ENCODE measurements around the gene OSCAR.

The OSCAR gene

DNA sequence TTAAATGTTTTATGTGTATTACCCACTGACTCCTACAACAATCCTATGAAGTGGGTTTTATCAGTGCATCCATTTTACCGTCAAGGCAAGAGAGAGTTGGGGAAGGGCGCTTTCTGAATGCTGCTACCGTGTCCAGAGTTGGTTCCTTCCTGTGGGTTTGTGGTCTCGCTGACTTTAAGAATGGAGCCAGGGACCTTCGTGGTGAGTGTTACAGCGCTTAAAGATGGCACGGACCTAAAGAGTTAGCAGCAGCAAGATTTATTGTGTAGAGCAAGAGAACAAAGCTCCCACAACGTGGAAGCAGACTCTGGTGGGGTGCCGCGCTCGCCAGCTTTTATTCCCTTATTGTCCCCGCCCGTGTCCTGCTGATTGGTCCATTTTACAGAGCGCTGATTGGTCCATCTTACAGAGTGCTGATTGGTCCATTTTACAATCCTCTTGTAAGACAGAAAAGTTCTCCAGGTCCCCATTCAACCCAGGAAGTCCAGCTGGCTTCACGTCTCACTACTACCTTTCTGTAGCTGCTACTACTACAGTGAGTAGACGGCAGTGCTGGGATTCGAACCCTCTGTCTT, 6.1 kb downstream of the OSCAR start:
- intact Hi-C loops (cut with DNase I; ENCODE audit: low total_unique reads), result no loop called here
- Histone ChIP-seq H3K4me3 (no peak overlapping the region), H3K27me3 (peaks cover 0 to 25% of the 10 kb centered on the region in 2 donors), H3K9me3 (no peaks in the 10 kb centered on the region), H3K4me1 (peaks cover 0 to 10% (median 9%) of the 10 kb centered on the region in 4 donors), H3K36me3 (no peaks in the 10 kb centered on the region), H3K27ac (no peak overlapping the region)
- no peak for DNase-seq
- TF ChIP-seq, protein P1, sequence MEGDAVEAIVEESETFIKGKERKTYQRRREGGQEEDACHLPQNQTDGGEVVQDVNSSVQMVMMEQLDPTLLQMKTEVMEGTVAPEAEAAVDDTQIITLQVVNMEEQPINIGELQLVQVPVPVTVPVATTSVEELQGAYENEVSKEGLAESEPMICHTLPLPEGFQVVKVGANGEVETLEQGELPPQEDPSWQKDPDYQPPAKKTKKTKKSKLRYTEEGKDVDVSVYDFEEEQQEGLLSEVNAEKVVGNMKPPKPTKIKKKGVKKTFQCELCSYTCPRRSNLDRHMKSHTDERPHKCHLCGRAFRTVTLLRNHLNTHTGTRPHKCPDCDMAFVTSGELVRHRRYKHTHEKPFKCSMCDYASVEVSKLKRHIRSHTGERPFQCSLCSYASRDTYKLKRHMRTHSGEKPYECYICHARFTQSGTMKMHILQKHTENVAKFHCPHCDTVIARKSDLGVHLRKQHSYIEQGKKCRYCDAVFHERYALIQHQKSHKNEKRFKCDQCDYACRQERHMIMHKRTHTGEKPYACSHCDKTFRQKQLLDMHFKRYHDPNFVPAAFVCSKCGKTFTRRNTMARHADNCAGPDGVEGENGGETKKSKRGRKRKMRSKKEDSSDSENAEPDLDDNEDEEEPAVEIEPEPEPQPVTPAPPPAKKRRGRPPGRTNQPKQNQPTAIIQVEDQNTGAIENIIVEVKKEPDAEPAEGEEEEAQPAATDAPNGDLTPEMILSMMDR (IDR thresholded peaks at IDR 0.05), result no peak

DNA sequence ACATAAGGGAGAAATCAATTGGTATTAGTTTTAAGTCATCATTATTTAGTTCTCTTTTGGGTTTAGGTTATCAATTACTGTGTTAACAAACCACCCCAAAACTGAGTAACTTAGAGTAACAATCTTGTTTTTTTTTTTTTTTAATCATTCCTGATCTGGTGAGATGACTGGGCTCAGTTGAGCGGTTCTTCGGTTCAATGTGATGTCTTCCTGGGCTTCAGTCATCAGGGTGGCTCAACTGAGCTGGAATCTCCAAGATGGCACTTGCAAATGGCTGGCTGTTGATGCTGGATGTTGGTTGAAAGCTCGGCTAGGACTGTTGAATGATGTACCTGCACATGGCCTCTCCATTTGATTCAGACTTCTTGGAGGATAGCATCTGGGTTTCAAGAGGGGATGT, 16.2 kb downstream of the OSCAR start:
- no peak for DNase-seq
- Histone ChIP-seq H3K27me3 (no peaks in the 10 kb centered on the region), H3K4me1 (no peaks in the 10 kb centered on the region), H3K27ac (no peak overlapping the region), H3K4me3 (no peak overlapping the region), H3K9me3 (peaks cover 4 to 20% (median 19%) of the 10 kb centered on the region in 3 donors), H3K36me3 (no peaks in the 10 kb centered on the region)
- TF ChIP-seq, protein P1 (IDR thresholded peaks at IDR 0.05), result no peak
- intact Hi-C loops (cut with DNase I; ENCODE audit: low total_unique reads), result no loop called here

DNA sequence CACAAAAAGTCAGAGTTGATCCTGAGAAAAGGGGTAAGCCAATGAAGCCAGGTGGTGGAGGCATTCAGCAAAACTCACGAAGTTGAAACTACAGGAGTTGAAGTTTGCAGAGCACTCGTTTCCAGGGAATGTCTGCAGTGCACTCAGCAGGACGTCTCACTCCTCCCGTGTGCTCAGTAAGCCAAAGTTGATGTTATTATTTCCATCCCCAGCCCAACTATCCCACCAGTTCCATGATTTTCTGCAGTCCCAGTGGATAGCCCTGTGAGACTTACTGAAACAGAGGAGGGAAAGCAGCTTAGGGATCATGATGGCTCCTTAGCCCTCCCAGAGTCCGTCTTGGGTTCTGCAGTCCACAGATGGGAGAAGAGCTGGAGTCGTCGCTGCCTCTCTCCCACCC, 19.6 kb downstream of the OSCAR start, which contains the start of gene TARM1:
Gene TARM1, minus strand, starts transcription at position 334 of the 400 bp plus-strand sequence. Its CDS starts 25 bp downstream, at position 309.
- Histone ChIP-seq H3K4me1 (no peaks in the 10 kb centered on the region), H3K9me3 (peaks cover 4 to 20% (median 19%) of the 10 kb centered on the region in 3 donors), H3K4me3 (no peak within 1 kb of the TSS), H3K36me3 (no peaks in the 10 kb centered on the region), H3K27ac (no peak within 1 kb of the TSS), H3K27me3 (no peaks in the 10 kb centered on the region)
- no peak for DNase-seq
- TF ChIP-seq, protein P1 (IDR thresholded peaks at IDR 0.05), result no peak
- intact Hi-C loops (cut with DNase I; ENCODE audit: low total_unique reads), result no loop called here

DNA sequence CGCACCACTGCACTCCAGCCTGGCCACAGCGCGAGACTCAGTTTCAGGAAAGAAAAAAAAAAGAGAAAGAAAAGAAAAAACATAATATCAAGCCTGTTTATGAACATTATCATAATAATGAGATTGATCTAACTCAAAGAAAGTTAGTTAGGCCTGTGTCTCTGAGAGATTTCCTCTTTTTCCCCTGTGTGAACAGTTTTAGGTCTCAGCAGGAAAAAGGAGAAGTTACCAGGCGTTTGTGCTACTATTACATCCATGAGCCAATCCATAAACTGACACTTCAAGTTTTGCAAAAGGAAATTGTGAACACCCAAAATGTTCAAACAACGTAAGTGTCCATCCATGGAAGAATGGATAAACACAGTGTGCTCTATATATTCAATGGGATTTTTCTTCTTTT, 23.3 kb downstream of the OSCAR start:
- Histone ChIP-seq H3K36me3 (no peaks in the 10 kb centered on the region), H3K27me3 (no peaks in the 10 kb centered on the region), H3K27ac (no peak overlapping the region), H3K4me1 (no peaks in the 10 kb centered on the region), H3K9me3 (peaks cover 4 to 15% (median 14%) of the 10 kb centered on the region in 3 donors), H3K4me3 (no peak overlapping the region)
- no peak for DNase-seq
- TF ChIP-seq, protein P1 (IDR thresholded peaks at IDR 0.05), result no peak
- intact Hi-C loops (cut with DNase I; ENCODE audit: low total_unique reads), result no loop called here

DNA sequence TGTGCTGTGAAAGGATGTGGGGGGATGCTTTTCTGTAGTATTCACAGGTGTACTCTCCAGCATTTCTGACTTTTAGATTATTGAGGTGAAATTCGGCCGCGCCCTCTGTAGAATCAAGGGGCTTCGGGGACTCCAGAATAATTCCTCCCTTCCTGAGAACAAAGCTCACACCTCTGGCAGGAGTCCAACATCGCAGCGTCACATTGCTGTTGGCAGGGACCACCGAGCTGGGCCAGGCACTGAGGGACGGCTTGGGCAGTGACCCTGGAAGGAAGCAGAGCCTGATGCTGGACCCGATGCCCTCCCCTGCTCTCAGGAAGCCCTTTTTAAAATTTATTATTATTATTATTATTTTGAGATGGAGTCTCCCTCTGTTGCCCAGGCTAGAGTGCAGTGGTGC, 25.8 kb downstream of the OSCAR start:
- Histone ChIP-seq H3K9me3 (peaks cover 0 to 5% (median 3%) of the 10 kb centered on the region in 3 donors), H3K4me3 (no peak overlapping the region), H3K27ac (no peak overlapping the region), H3K4me1 (no peaks in the 10 kb centered on the region), H3K36me3 (no peaks in the 10 kb centered on the region), H3K27me3 (no peaks in the 10 kb centered on the region)
- intact Hi-C loops (cut with DNase I; ENCODE audit: low total_unique reads), result no loop called here
- TF ChIP-seq, protein P1 (IDR thresholded peaks at IDR 0.05), result no peak
- DNase-seq, result peak in 1 of 2 donors; percentile 23

Measured in tibial artery (tissue), 4 donors.